Endothelial cell of hepatic sinusoid (primary cell): ENCODE data around the gene NANS.

ENCODE experiments used
- in situ Hi-C: cut with HindIII; loops from 2 replicates; pipeline ENCODE4 v1.10.0; 2017; ENCODE audit warnings: low sequenced_read_pairs

Gene NANS

GRCh38 chr9:98037357-98037756 lies 19.2 kb upstream of the NANS start:
- in situ Hi-C loops: no loop called here

GRCh38 chr9:98038958-98039357 lies 17.6 kb upstream of the NANS start:
- in situ Hi-C loops: no loop called here

- in situ Hi-C loops: no loop called here
Measured at GRCh38 chr9:98039607-98040017, 16.9 kb upstream of the NANS start.

GRCh38 chr9:98040212-98040611 lies 16.3 kb upstream of the NANS start:
- in situ Hi-C loops: no loop called here

- in situ Hi-C loops: no loop called here
Measured at GRCh38 chr9:98043915-98044314, 12.6 kb upstream of the NANS start.

GRCh38 chr9:98045234-98046179 lies 11.0 kb upstream of the NANS start:
- in situ Hi-C loops: no loop called here

GRCh38 chr9:98046180-98046543 lies 10.4 kb upstream of the NANS start:
- in situ Hi-C loops: no loop called here

GRCh38 chr9:98047002-98047401 lies 9.5 kb upstream of the NANS start:
- in situ Hi-C loops: no loop called here

GRCh38 chr9:98049288-98050072 lies 7.1 kb upstream of the NANS start:
- in situ Hi-C loops: loop anchor here (5.0 kb wide), 1 partner anchor 37 kb away; no protein-coding TSS in a partner anchor

GRCh38 chr9:98050351-98050750 lies 6.2 kb upstream of the NANS start:
- in situ Hi-C loops: loop anchor here (5.0 kb wide), 1 partner anchor 38 kb away; no protein-coding TSS in a partner anchor

GRCh38 chr9:98054376-98054951 lies 2.1 kb upstream of the NANS start:
- in situ Hi-C loops: loop anchor here (5.0 kb wide), 1 partner anchor 42 kb away; no protein-coding TSS in a partner anchor

- in situ Hi-C loops: no loop called here
Measured at GRCh38 chr9:98057138-98057799, 737 bp downstream of the NANS start.

GRCh38 chr9:98062161-98062560 lies 5.6 kb downstream of the NANS start:
- in situ Hi-C loops: no loop called here

- in situ Hi-C loops: no loop called here
Measured at GRCh38 chr9:98064623-98065392, 8.3 kb downstream of the NANS start.

GRCh38 chr9:98066235-98066634 lies 9.7 kb downstream of the NANS start:
- in situ Hi-C loops: no loop called here

GRCh38 chr9:98067184-98067583 lies 10.7 kb downstream of the NANS start:
- in situ Hi-C loops: no loop called here

GRCh38 chr9:98069551-98069950 lies 13.0 kb downstream of the NANS start:
- in situ Hi-C loops: no loop called here

GRCh38 chr9:98070704-98071103 lies 14.2 kb downstream of the NANS start:
- in situ Hi-C loops: no loop called here

GRCh38 chr9:98071737-98072136 lies 15.2 kb downstream of the NANS start:
- in situ Hi-C loops: no loop called here
